OCI-M2 (cell line): Measurements from ENCODE around the gene ST3GAL3.

ENCODE experiments used
- DNase-seq: peaks from one replicate; lab custom pipeline; 2025; ENCODE audit not compliant: unreplicated experiment; lab: John Stamatoyannopoulos, UW

ST3GAL3 gene

DNA sequence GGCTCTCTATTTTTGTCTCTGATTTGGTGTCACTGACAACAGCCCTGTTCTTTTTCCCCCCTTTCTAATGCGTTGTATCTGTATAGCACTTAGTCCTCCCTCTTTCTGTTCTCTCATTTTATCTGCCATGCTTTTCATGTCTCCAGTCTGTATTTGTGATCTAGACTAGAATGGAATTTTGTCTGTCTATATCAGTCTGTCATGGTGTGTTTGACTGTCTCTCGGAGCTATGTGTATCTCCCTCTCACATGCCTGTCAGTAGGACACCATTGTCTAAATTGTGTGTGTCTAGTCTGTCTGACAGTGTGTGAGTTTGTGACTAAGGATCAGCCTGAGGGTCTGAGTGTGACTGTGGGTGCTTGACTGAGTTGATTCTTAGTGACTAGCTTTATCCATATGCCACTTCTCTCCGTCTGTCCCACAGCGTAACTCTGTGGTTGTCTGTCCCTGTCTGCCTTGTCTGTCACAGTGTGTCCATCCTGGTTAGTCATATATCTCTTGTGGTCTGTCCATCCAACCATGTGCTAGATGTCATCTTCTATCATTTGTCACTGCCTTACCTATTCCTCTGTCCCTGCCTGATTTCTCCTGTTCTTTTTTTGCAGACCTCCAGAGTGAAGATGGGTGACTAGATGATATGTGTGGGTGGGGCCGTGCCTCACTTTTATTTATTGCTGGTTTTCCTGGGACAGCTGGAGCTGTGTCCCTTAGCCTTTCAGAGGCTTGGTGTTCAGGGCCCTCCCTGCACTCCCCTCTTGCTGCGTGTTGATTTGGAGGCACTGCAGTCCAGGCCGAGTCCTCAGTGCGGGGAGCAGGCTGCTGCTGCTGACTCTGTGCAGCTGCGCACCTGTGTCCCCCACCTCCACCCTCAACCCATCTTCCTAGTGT, 270.3 kb downstream of the ST3GAL3 start:
- DNase-seq, result no peak

DNA sequence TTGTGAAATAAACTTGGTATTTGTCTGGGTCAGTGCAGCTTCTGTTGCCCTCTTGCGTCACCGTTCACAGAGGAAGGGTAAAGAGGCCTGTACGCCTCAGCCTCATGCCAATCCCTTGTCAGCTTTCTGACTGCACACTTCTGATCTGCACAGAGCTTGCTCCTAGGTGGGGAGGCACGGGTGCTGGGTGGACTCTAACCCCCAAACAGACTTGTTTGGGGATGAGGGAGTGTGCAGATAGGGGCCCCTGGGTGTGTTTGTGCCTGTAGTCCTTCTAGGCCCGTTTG, 270.9 kb downstream of the ST3GAL3 start:
- DNase-seq, result no peak

DNA sequence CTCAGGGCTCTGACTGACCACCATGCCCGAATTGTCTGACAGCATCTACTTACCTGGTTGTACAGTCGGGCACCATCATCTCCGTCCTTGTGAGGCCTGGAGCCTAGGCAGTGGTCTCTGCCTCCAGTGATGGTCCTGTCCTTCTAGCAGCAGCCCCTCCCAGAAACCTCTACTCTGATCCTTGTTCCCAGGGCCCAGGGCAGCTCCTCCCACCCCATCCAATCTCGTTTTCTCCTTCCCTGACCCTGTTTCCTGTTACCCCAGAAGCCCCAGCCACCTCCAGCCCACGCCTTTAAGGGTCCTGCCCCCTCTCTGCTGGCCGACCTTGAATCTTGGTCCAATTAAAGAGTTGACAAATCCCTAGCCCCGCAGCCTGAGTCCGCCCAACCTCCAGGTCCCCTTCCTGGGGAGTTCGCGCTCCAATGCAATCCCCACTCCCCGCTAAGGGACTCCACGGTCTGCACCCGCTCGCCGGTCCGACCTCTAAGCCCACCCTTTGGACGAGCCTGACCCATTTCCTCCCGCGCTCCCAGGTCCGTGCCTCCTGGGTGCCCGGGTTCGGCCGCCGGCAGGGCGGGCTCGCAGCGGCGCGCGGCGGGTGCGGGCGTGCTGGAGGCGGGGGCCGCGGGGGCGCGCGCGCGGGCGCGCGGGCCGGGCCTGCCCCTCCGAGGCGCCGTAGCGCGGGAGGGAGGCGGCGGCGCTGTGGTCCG, 271.4 kb downstream of the ST3GAL3 start, which contains the start of gene B4GALT2:
B4GALT2 (plus strand) TSS at position 660 of the 710 bp plus-strand sequence. CDS start 1,951 bp downstream, outside the sequence.
- no peak for DNase-seq

DNA sequence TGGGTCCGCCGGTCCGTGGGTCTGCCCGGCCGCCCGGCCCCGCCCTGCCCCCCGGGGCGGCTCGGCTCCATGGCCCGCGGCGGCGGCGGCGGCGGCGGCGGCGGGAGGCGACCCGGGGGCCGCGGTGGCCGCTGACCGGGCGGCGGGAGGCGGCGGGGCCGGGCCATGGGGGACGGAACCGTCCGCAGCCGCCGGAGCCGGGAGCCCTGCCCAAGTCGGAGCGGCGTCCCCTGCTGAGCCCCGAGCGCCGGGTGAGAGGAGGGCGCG, 271.9 kb downstream of the ST3GAL3 start:
- DNase-seq, result no peak

DNA sequence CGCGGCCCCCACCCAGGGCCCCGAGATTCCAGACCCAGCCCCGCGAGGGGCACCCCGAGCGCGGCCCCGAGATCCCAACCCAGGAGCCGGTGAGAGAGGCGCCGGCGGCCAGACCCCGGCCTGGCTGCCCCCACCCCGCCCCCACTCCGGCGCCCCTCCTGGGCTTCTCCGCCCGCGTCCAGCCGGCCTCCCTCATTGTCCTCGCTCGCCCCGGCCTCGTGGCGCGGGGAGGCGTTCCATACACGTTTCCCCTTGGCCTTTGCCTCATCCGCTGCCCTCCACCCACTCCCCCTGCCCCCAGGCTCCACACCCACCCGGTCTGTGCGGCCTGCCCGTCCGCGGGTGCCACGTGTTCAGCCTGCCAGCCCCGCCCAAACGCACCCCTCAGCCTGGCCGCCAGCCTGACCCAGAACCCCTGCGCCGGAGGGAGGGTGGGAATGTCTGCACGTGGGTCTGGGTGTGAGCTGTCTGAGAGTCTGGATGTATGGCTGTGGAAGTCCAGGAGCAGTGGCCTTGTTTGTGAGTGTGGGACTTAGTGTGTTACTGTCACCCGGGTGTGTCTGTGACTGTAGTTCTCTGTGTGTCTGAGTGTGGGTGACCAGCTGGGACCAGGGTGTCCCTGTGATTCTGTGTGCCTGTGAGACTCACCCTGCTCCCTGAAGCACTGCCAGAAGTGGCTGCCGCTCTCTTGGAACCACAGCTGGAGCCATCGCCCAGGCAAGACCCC, 272.4 kb downstream of the ST3GAL3 start:
- DNase-seq, result no peak

DNA sequence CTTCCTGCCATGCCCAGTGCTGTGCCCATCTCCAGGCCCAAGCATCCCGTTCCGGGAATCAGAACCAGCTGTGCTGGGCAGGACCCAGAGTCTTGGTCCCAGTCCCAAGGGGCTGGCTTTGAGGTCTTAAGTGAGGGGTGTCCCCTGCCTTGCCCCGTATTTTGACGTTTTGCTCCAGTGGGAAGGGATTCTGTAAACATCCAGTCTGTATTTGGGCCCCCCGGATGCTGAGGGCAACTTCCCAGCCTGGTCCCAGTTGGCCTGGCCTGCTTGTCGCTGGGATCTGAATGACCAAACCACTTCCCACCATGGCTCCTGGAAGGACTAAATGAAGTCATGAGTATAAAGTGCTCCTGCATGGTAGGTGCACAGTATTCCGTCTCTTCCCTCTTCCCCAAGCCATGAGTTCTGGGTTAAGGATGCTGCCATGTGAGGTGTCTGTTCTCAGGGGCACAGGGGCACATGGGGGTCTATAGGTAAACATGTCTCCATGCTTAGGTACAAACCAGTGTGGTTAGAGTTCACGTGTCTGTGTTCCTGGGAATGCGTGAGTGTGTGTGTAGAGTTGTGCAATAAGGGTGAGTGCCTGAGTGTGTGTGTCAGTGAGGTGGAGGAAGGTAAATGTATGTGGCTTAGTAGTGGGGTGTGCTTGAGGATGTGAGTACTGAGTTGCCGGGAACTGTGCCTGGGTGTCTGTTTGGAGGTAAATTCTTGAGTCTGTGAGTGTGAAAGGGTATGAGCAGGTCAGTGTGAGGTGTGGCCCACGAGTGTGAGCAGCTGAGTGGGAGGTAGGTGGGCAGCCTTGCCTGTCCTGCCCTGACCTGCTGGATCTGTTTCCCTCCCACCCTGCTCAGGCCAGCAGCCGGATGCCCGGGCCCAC, 273.2 kb downstream of the ST3GAL3 start:
- no peak for DNase-seq
